HL-60 (cell line): Measurements from ENCODE around the gene TMEM225B.

Source experiments
- DNase-seq, 2 experiments: peaks; one replicate each; pipeline ENCODE4 v3.0.0-alpha.2; 2010 to 2020; ENCODE audit warnings: low read depth in 1 of 2, low spot score in 1 of 2
- H3K27ac ChIP-seq: fragments of 250-450 bp; sonication (Bioruptor Pico); replicated peaks from 2 replicates; pipeline ENCODE4 v1.5.1; 2020; ENCODE audit warnings: mild to moderate bottlenecking, moderate library complexity
- H3K27me3 ChIP-seq: fragments of 250-450 bp; sonication (Bioruptor Pico); 2 replicates; pipeline ENCODE4 v1.5.1; 2021; ENCODE audit warnings: mild to moderate bottlenecking, moderate library complexity; ENCODE audit not compliant: insufficient read depth, poor library complexity, severe bottlenecking
- H3K4me3 ChIP-seq: replicated peaks from 2 replicates; pipeline ENCODE4 v1.5.1; 2011; ENCODE audit warnings: mild to moderate bottlenecking, control low read depth, low read length; ENCODE audit not compliant: insufficient read depth
- GABPA ChIP-seq: IDR thresholded peaks from 2 replicates; pipeline ENCODE4 v1.6.1; 2012; ENCODE audit warnings: low read depth
- POLR2AphosphoS5 ChIP-seq: IDR thresholded peaks from 2 replicates; pipeline ENCODE4 v1.6.1; 2012; ENCODE audit warnings: low read depth
- SPI1 ChIP-seq: IDR thresholded peaks from 2 replicates; pipeline ENCODE4 v1.6.1; 2012; ENCODE audit warnings: low read depth, mild to moderate bottlenecking, borderline replicate concordance
- TF ChIP-seq, protein P1 (sequence below): IDR thresholded peaks from 2 replicates; pipeline ENCODE4 v1.6.1; 2012; ENCODE audit warnings: low read depth; ENCODE audit not compliant: insufficient replicate concordance
- TF ChIP-seq, protein P2 (sequence below): IDR thresholded peaks from one replicate; pipeline ENCODE4 v1.5.1; 2011; ENCODE audit warnings: low read length, control low read depth, inconsistent platforms; ENCODE audit not compliant: insufficient read depth

TMEM225B gene

DNA sequence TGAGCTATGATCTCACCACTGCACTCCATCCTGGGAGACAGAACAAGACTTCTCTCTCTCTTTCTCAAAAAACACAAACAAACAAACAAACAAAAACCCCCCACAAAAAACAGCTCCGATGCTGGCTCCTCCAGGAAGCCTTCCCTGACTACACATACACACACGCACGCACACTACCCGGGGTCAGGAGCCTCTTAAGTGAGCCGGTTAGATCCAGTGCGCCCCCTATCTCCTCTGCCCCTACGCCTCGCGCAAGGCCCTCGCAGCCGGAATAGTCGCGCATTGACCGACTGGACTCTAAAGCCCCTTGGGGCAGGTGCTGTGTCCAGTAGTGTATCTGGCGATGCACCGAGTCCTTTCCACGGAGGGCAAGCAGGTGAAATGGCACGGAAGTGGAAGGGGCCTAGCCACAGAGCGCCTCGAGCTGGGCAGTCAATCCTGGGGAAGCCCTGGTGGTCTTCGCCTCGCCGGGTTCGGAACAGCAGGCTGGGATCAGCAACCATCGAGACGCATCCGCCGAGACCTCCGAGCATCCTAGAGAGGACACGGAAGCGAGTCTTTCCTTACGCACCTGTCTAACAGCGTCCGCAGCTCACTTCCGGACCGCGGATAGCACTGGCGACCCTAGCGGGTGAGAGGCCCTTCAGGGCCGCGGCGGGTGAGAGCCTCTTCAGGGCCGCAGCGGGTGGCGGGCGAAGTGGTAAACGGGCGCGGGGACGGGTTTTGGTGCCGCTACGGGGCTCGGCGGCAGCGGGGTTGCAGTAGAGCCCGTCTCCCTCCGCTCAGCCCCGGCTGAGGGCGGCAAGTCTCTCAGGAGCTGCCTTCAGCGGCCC lies 18.5 kb downstream of the TMEM225B start, which contains the start of gene ZSCAN25:
Gene ZSCAN25 (plus strand): TSS at position 588 of the 833 bp plus-strand sequence. CDS start 2,661 bp downstream, outside the sequence.
- Histone ChIP-seq H3K4me3 (peak within 1 kb of the TSS; percentile 95), H3K27me3 (no peaks in the 10 kb centered on the region), H3K27ac (peak within 1 kb of the TSS; percentile 87)
- peak; percentile 99 for TF ChIP-seq GABPA
- TF ChIP-seq, protein P1, sequence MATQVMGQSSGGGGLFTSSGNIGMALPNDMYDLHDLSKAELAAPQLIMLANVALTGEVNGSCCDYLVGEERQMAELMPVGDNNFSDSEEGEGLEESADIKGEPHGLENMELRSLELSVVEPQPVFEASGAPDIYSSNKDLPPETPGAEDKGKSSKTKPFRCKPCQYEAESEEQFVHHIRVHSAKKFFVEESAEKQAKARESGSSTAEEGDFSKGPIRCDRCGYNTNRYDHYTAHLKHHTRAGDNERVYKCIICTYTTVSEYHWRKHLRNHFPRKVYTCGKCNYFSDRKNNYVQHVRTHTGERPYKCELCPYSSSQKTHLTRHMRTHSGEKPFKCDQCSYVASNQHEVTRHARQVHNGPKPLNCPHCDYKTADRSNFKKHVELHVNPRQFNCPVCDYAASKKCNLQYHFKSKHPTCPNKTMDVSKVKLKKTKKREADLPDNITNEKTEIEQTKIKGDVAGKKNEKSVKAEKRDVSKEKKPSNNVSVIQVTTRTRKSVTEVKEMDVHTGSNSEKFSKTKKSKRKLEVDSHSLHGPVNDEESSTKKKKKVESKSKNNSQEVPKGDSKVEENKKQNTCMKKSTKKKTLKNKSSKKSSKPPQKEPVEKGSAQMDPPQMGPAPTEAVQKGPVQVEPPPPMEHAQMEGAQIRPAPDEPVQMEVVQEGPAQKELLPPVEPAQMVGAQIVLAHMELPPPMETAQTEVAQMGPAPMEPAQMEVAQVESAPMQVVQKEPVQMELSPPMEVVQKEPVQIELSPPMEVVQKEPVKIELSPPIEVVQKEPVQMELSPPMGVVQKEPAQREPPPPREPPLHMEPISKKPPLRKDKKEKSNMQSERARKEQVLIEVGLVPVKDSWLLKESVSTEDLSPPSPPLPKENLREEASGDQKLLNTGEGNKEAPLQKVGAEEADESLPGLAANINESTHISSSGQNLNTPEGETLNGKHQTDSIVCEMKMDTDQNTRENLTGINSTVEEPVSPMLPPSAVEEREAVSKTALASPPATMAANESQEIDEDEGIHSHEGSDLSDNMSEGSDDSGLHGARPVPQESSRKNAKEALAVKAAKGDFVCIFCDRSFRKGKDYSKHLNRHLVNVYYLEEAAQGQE: peak; percentile 68
- peak; percentile 21; the same call in 1 of the 2 replicates for TF ChIP-seq SPI1
- peak; percentile 82 for TF ChIP-seq POLR2AphosphoS5
- TF ChIP-seq, protein P2, sequence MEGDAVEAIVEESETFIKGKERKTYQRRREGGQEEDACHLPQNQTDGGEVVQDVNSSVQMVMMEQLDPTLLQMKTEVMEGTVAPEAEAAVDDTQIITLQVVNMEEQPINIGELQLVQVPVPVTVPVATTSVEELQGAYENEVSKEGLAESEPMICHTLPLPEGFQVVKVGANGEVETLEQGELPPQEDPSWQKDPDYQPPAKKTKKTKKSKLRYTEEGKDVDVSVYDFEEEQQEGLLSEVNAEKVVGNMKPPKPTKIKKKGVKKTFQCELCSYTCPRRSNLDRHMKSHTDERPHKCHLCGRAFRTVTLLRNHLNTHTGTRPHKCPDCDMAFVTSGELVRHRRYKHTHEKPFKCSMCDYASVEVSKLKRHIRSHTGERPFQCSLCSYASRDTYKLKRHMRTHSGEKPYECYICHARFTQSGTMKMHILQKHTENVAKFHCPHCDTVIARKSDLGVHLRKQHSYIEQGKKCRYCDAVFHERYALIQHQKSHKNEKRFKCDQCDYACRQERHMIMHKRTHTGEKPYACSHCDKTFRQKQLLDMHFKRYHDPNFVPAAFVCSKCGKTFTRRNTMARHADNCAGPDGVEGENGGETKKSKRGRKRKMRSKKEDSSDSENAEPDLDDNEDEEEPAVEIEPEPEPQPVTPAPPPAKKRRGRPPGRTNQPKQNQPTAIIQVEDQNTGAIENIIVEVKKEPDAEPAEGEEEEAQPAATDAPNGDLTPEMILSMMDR: no peak
- peak; percentile 94 for DNase-seq

DNA sequence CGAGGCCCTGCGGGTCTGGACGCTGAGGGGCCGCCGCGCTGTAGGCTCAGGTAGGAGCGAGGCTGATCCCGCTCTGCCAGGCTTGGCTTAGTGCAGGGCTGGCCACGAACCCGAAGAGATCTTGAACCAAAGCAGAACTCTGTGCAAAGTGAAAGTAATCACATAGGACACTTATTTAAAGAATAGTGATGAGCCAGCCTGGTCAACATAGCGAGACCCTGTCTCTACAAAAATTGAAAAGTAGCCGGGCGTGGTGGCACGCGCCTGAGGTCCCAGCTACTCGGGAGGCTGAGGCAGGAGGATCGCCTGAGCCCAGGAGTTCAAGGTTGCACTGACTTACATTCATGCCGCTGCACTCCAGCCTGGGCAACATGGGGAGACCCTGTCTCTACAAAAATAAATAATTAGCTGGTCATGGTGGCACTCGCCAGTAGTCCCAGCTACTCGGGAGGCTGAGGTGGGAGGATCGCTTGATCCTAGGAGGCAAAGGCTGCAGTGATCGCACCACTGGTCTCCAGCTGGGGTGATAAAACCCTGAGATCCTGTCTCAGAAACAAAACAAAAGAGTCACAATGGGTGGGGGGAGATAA lies 19.2 kb downstream of the TMEM225B start:
- no peak for TF ChIP-seq POLR2AphosphoS5
- TF ChIP-seq, protein P1: no peak
- no peak for TF ChIP-seq SPI1
- no peak for TF ChIP-seq GABPA
- TF ChIP-seq, protein P2: no peak
- H3K4me3 ChIP-seq: peak overlapping the region; percentile 95
- H3K27ac ChIP-seq: peak overlapping the region; percentile 87
- H3K27me3 ChIP-seq: no peaks in the 10 kb centered on the region
- peak in 1 of 2 experiments; percentile 15 for DNase-seq

DNA sequence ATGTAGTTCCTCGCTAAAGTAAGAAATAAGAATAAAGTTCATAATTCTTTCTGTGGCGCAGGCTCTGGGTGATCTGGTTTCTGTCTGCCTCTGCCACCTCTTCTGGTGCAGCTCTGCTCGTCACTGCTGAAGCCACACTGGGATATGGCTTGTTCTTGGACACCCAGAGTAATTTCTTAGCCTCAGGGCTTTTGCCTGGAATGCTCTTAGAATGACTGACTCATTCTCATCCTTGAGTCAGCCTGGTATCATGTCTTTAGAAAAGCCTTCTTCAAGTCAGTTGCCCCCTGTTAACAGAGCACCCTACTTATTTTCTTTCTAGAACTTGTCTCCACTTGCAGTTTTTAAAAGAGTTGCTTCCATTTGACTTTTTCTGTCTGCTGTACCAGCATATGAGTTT lies 20.7 kb downstream of the TMEM225B start:
- DNase-seq: no peak
- H3K4me3 ChIP-seq: no peak overlapping the region
- no peaks in the 10 kb centered on the region for H3K27me3 ChIP-seq

More for the DNA sequence above, 20.7 kb downstream of the TMEM225B start:
- TF ChIP-seq, protein P1: no peak
- TF ChIP-seq, protein P2: no peak
- no peak for TF ChIP-seq POLR2AphosphoS5
- no peak for TF ChIP-seq GABPA
- no peak for TF ChIP-seq SPI1
- no peak overlapping the region for H3K27ac ChIP-seq
